Panc1 (cell line): Measurements from ENCODE around the gene PLEKHG4B. TPM values are rescaled to one million over a fixed set of nuclear protein-coding genes. Genes with fewer than 3 reads are reported as not detected.

Experiments used
- ATAC-seq: fragments of 200-7000 bp; cut with Tn5 transposase; 2 replicates; pipeline ENCODE4 v1.9.1; 2020; ENCODE audit warnings: mild to moderate bottlenecking, moderate library complexity
- BruUV-seq: library from RNA; stranded (reverse); fragments of 400-500 nt; replicated peaks from 2 replicates; lab custom pipeline; 2021; lab: Mats Ljungman, UMichigan
- CTCF ChIA-PET: fragments of 300-600 bp; sonication (Branson Sonifier 250); formaldehyde crosslinking; loops from one replicate; lab custom pipeline; 2022; ENCODE audit warnings: antibody characterized with exemption; lab: Charles Lee
- POLR2A ChIA-PET: fragments of 300-600 bp; sonication (Branson Sonifier 250); formaldehyde crosslinking; loops from one replicate; lab custom pipeline; 2022; ENCODE audit warnings: antibody characterized with exemption; lab: Charles Lee
- DNase-seq: peaks from one replicate; pipeline ENCODE4 v3.0.0-alpha.2; 2010; ENCODE audit warnings: low read depth, low spot score
- H3K27ac ChIP-seq: 2 replicates; pipeline ENCODE4 v1.5.1; 2011; ENCODE audit warnings: mild to moderate bottlenecking, low read length, inconsistent platforms
- H3K27me3 ChIP-seq: fragments of 200-500 bp; sonication (Bioruptor generic); 2 replicates; pipeline ENCODE4 v1.6.0; 2014; ENCODE audit warnings: low read length, inconsistent platforms; ENCODE audit not compliant: control insufficient read depth, insufficient read depth
- H3K36me3 ChIP-seq: fragments of 200-500 bp; sonication (Bioruptor generic); 2 replicates; pipeline ENCODE4 v1.5.1; 2014; ENCODE audit warnings: inconsistent platforms, mild to moderate bottlenecking, low read length, moderate library complexity; ENCODE audit not compliant: control insufficient read depth, insufficient read depth
- H3K4me1 ChIP-seq: 2 replicates; pipeline ENCODE4 v1.5.1; 2011; ENCODE audit warnings: inconsistent platforms, mild to moderate bottlenecking, low read length, moderate library complexity; ENCODE audit not compliant: control insufficient read depth, insufficient read depth
- H3K4me3 ChIP-seq, 2 experiments: 2 replicates each; pipeline ENCODE4 v1.5.1; 2011 to 2012; ENCODE audit warnings: low read depth in 2 of 2, low read length in 2 of 2, mild to moderate bottlenecking in 2 of 2, inconsistent platforms in 1 of 2, moderate library complexity in 1 of 2
- H3K9me3 ChIP-seq: fragments of 200-500 bp; sonication (Bioruptor generic); 2 replicates; pipeline ENCODE4 v1.5.1; 2014; ENCODE audit warnings: low read depth, mild to moderate bottlenecking, inconsistent platforms, low read length, moderate library complexity; ENCODE audit not compliant: control insufficient read depth, insufficient read depth
- POLR2AphosphoS5 ChIP-seq: IDR thresholded peaks from 2 replicates; pipeline ENCODE4 v1.6.1; 2012; ENCODE audit warnings: mild to moderate bottlenecking, low read depth, low read length, moderate library complexity
- SIN3A ChIP-seq: IDR thresholded peaks from 2 replicates; pipeline ENCODE4 v1.6.1; 2012; ENCODE audit warnings: low read depth, mild to moderate bottlenecking, low read length, moderate library complexity, borderline replicate concordance; ENCODE audit not compliant: insufficient read depth
- TCF7L2 ChIP-seq: IDR thresholded peaks from 2 replicates; pipeline ENCODE4 v1.6.1; 2011; ENCODE audit warnings: mild to moderate bottlenecking, low read depth, low read length, inconsistent platforms
- in situ Hi-C: cut with HindIII; loops from 2 replicates; pipeline ENCODE4 v1.10.0; 2016; ENCODE audit warnings: low sequenced_read_pairs, low pct_unique_long_range_greater_than_20kb
- intact Hi-C: fragments of 100-400 bp; cut with micrococcal nuclease; formaldehyde crosslinking; loops from one replicate; pipeline ENCODE4 v1.10.0; 2022; ENCODE audit not compliant: unreplicated experiment
- total RNA-seq: library from RNA; stranded (reverse); gene quantifications from one replicate; pipeline ENCODE4 v1.2.1, GENCODE V29; 2021; ENCODE audit not compliant: unreplicated experiment
- TF ChIP-seq, protein P1 (sequence below), 2 experiments: IDR thresholded peaks; 2 replicates each; pipeline ENCODE4 v1.6.1; 2011 to 2012; ENCODE audit warnings: low read depth in 2 of 2, control low read depth in 1 of 2, low read length in 1 of 2, mild to moderate bottlenecking in 1 of 2, moderate library complexity in 1 of 2; ENCODE audit not compliant: insufficient read depth in 1 of 2
- TF ChIP-seq, protein P2 (sequence below): fragments of 450-650 bp; IDR thresholded peaks from 2 replicates; pipeline ENCODE4 v1.5.1; 2017; ENCODE audit warnings: mild to moderate bottlenecking

Gene PLEKHG4B
- total RNA-seq, 1 experiment from 2014 or later: 8.9 TPM

DNA sequence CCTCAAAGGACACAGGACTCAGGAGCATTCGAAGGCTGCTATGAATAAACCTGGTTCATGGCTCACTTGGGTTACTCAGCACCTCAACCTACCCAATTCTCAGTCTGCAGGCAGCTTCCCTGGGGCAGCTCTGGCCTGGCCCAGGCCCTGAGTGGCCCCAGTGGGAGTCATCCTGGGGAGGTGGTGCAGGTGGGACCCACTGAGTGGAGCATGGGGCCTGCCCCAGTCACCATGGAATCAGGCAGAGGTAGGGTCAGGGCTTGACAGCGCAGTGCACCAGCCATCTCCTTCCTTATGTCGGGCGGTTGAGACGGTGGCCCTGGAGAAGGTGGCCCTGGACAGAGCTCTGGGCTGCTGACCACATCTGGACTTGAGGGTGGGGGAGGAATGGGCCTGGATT is 19.2 kb downstream of the PLEKHG4B start:
- POLR2A ChIA-PET: interaction anchor here (0.6 kb wide), 1 partner anchor 22 kb away, joined by 3 read pairs; no protein-coding TSS in a partner anchor
- Histone ChIP-seq H3K9me3 (no peaks in the 10 kb centered on the region), H3K4me1 (peaks cover 11% of the 10 kb centered on the region; the same call in 1 of the 2 replicates), H3K27me3 (no peaks in the 10 kb centered on the region), H3K4me3 (no peak overlapping the region), H3K27ac (no peak overlapping the region), H3K36me3 (no peaks in the 10 kb centered on the region)
- in situ Hi-C loops: no loop called here
- BruUV-seq: no TSS peak
- ATAC-seq: no peak
- intact Hi-C loops: no loop called here
- CTCF ChIA-PET: no interaction called here
- DNase-seq: no peak
- TF ChIP-seq SIN3A (no peak), TCF7L2 (no peak)
- TF ChIP-seq, protein P1, sequence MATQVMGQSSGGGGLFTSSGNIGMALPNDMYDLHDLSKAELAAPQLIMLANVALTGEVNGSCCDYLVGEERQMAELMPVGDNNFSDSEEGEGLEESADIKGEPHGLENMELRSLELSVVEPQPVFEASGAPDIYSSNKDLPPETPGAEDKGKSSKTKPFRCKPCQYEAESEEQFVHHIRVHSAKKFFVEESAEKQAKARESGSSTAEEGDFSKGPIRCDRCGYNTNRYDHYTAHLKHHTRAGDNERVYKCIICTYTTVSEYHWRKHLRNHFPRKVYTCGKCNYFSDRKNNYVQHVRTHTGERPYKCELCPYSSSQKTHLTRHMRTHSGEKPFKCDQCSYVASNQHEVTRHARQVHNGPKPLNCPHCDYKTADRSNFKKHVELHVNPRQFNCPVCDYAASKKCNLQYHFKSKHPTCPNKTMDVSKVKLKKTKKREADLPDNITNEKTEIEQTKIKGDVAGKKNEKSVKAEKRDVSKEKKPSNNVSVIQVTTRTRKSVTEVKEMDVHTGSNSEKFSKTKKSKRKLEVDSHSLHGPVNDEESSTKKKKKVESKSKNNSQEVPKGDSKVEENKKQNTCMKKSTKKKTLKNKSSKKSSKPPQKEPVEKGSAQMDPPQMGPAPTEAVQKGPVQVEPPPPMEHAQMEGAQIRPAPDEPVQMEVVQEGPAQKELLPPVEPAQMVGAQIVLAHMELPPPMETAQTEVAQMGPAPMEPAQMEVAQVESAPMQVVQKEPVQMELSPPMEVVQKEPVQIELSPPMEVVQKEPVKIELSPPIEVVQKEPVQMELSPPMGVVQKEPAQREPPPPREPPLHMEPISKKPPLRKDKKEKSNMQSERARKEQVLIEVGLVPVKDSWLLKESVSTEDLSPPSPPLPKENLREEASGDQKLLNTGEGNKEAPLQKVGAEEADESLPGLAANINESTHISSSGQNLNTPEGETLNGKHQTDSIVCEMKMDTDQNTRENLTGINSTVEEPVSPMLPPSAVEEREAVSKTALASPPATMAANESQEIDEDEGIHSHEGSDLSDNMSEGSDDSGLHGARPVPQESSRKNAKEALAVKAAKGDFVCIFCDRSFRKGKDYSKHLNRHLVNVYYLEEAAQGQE (IDR thresholded peaks at IDR 0.05; ENCODE audit: insufficient read depth in 1 of 2, low read depth in 2 of 2, low read length in 1 of 2): no peak

DNA sequence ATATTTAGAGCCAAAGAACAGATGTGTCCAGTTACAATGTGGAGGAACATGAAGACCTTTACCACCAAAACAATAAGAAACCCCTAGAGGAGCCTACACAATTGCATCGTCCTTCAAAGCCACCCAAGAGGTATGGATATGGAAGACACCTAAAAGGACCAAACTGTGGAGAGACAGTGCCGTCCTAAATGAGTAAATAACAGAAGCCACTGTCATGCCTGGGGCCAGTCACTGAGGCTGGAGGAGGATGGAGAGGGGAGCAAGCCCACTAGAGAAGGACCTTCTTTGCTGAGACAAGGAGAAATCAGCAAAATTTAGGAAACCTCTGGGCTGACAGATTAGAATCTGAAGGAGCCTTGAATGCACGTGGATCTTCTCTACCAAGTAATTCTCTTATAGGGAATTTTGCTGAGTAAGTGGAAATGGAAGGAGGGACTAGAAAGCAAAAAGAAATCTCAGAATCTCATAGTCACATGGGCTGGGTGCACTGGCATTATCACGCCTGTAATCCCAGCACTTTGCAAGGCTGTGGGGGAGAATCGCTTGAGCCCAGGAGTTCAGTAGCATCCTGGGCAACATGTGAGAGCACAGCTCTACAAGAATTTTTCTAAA is 27.6 kb downstream of the PLEKHG4B start:
- BruUV-seq: no TSS peak
- H3K4me3 ChIP-seq: no peak overlapping the region
- TF ChIP-seq, protein P2, sequence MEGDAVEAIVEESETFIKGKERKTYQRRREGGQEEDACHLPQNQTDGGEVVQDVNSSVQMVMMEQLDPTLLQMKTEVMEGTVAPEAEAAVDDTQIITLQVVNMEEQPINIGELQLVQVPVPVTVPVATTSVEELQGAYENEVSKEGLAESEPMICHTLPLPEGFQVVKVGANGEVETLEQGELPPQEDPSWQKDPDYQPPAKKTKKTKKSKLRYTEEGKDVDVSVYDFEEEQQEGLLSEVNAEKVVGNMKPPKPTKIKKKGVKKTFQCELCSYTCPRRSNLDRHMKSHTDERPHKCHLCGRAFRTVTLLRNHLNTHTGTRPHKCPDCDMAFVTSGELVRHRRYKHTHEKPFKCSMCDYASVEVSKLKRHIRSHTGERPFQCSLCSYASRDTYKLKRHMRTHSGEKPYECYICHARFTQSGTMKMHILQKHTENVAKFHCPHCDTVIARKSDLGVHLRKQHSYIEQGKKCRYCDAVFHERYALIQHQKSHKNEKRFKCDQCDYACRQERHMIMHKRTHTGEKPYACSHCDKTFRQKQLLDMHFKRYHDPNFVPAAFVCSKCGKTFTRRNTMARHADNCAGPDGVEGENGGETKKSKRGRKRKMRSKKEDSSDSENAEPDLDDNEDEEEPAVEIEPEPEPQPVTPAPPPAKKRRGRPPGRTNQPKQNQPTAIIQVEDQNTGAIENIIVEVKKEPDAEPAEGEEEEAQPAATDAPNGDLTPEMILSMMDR: no peak
- TF ChIP-seq TCF7L2: no peak
- no peak for TF ChIP-seq SIN3A
- TF ChIP-seq, protein P1 (IDR thresholded peaks at IDR 0.05; ENCODE audit: insufficient read depth in 1 of 2, low read depth in 2 of 2, low read length in 1 of 2): no peak
- no peak for TF ChIP-seq POLR2AphosphoS5
- intact Hi-C loops: no loop called here
- ATAC-seq (no peak), DNase-seq (no peak)
- no peaks in the 10 kb centered on the region for H3K4me1 ChIP-seq
- H3K36me3 ChIP-seq: no peaks in the 10 kb centered on the region
- 0 out of 2 replicates have a peak, but pooled peaks cover 3% of the 10 kb centered on the region for H3K9me3 ChIP-seq
- no peaks in the 10 kb centered on the region for H3K27me3 ChIP-seq
- H3K27ac ChIP-seq: no peak overlapping the region
- in situ Hi-C loops: no loop called here
- POLR2A ChIA-PET: no interaction called here
- CTCF ChIA-PET: no interaction called here
